NT2/D1 (cell line): Measurements from ENCODE around the gene FGF1.

ENCODE experiments used
- DNase-seq: peaks from one replicate; pipeline ENCODE4 v3.0.0-alpha.2; 2011; ENCODE audit warnings: low read depth, low spot score
- H3K27me3 ChIP-seq: 2 replicates; pipeline ENCODE4 v1.6.0; 2011; ENCODE audit warnings: mild to moderate bottlenecking; ENCODE audit not compliant: insufficient read length, insufficient read depth
- H3K36me3 ChIP-seq: 2 replicates; pipeline ENCODE4 v1.6.1; 2011; ENCODE audit warnings: mild to moderate bottlenecking, low read length, mixed read lengths; ENCODE audit not compliant: insufficient read depth, insufficient read length
- H3K4me1 ChIP-seq: 2 replicates; pipeline ENCODE4 v1.5.1; 2011; ENCODE audit not compliant: insufficient read depth, insufficient read length
- H3K4me3 ChIP-seq: 2 replicates; pipeline ENCODE4 v1.5.1; 2011; ENCODE audit warnings: low read depth; ENCODE audit not compliant: insufficient read length
- H3K9ac ChIP-seq: 2 replicates; pipeline ENCODE4 v1.6.0; 2011; ENCODE audit warnings: low read depth; ENCODE audit not compliant: insufficient read length
- H3K9me3 ChIP-seq: 2 replicates; pipeline ENCODE4 v1.5.1; 2011; ENCODE audit warnings: mild to moderate bottlenecking, low read length; ENCODE audit not compliant: insufficient read depth
- SUZ12 ChIP-seq: IDR thresholded peaks from 2 replicates; pipeline ENCODE4 v1.6.1; 2011; ENCODE audit not compliant: insufficient read length, insufficient read depth; ENCODE audit errors: extremely low read depth
- YY1 ChIP-seq: IDR thresholded peaks from 2 replicates; pipeline ENCODE4 v1.6.1; 2011; ENCODE audit not compliant: insufficient read length, insufficient read depth
- ZNF274 ChIP-seq: IDR thresholded peaks from 2 replicates; pipeline ENCODE4 v1.6.1; 2011; ENCODE audit warnings: mild to moderate bottlenecking, low read depth, low read length

Gene FGF1

DNA sequence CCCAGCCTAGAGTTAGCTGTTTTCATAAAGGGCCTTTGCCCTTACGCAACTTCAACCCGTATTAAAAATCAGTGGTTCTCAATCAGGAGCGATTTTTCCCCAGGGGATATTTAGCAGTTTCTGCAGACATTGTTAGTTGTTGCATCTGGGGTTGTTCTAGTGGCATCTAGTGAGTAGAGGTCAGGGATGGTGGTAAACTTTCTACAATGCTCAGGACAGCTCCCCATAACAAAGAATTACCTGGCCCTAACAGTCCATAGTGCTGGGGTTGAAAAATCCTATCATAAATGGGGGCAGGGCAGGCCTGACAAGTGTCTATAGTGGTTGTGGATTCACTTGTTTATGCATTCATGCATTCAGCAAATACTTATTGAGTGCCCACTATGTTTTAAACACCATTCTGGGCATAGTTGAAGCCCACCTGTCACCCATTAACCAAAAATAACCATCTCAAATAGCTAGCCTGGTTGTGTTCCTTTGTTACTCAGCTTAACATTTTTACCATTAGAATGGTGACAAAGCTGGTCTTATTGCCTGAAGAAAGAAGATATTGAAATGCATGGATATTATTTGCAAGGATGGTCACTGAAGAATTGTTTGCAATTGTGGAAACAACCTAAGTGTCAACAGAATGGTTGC, 15.9 kb upstream of the FGF1 start:
- DNase-seq, result no peak
- Histone ChIP-seq H3K9ac (no peak overlapping the region), H3K27me3 (no peaks in the 10 kb centered on the region), H3K9me3 (no peaks in the 10 kb centered on the region), H3K36me3 (no peaks in the 10 kb centered on the region), H3K4me3 (no peak overlapping the region), H3K4me1 (no peaks in the 10 kb centered on the region)
- TF ChIP-seq ZNF274 (no peak), YY1 (no peak), SUZ12 (no peak)

DNA sequence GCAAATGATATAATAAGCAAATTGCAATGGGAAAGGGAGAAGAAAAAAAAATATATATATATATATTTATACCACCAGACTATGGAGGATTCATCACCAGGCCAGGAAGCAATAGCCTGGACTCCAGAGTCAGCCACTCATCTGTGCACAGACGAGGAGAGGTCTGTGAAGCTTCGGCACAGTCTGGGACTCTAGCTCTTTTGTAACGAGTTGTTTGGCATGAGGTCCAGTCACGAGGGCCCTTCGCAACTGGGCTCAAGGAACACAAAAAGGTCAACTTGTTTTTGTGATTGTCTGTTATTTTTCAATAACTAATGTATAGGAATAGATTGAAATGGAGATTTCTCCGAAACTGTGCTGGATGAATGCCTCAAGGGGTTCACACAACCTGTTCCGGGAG, 14.7 kb upstream of the FGF1 start:
- H3K27me3 ChIP-seq, result no peaks in the 10 kb centered on the region
- H3K4me3 ChIP-seq, result no peak overlapping the region
- DNase-seq, result no peak
- TF ChIP-seq ZNF274 (no peak), YY1 (no peak), SUZ12 (no peak)
- H3K36me3 ChIP-seq, result no peaks in the 10 kb centered on the region
- no peaks in the 10 kb centered on the region for H3K4me1 ChIP-seq
- H3K9ac ChIP-seq, result no peak overlapping the region
- no peaks in the 10 kb centered on the region for H3K9me3 ChIP-seq

DNA sequence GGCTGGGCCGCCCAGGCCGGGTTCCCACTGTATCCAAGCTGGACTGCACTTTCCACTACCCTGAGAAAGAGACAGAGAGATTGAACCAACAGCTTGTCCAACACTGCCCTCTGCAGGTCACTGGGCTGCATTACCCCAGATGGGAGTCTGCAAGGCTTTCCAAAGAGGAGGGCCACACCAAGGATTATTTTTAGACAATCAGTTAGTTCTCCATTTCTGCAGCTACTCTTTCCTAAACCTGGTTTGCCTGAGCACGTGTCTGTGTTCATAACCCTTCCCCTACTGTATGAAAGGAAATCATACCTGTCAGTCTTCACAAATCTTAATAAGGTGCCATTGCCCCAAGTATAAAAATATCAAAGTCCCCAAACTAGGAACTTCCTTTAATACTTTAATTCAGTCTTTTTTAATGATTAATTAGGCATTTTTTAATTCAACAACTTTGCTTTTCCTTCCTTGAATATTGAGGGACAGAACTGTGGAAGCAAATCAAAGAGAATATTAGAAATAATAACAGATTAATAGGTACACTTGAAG, 13.4 kb upstream of the FGF1 start:
- no peak overlapping the region for H3K4me3 ChIP-seq
- no peaks in the 10 kb centered on the region for H3K36me3 ChIP-seq
- no peak overlapping the region for H3K9ac ChIP-seq
- TF ChIP-seq SUZ12 (no peak), ZNF274 (no peak), YY1 (no peak)
- DNase-seq, result peak; percentile 63
- no peaks in the 10 kb centered on the region for H3K4me1 ChIP-seq
- no peaks in the 10 kb centered on the region for H3K27me3 ChIP-seq
- H3K9me3 ChIP-seq, result no peaks in the 10 kb centered on the region

DNA sequence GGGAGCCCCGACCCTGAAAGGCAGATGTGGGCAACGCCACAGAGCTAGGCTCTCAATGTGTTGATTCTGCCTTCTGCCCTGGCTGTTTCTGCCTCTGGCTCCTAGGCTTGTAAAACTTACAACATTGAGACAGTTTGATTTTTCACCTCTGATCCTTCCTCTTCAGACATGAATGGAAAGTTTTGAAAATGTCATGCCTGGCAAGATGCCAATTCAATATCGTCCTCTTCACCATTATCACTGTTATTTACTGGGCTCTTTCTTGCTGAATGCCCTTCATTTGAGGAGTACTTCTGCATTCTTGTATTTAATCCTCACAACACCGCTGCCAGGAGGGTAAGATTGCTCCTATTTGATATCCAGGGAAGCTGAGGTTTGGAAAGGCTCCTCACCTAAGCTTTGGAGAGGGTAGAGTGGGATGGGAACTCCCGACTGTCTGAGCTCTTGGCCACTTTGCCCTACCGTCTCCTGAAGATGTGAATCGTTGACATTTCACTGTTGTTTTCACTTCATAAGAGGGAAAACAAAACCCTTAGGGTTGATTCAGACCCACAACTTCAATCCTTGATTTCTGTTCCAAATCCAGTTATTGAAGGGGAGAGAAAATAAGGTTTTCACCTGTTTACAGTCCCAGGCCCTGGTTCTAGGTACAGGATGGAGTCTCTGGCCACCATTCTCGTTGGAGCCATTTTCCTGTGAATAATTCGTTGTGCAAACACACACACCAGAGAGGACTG, 12.7 kb upstream of the FGF1 start:
- no peaks in the 10 kb centered on the region for H3K4me1 ChIP-seq
- no peaks in the 10 kb centered on the region for H3K9me3 ChIP-seq
- no peak for DNase-seq
- TF ChIP-seq ZNF274 (no peak), YY1 (no peak), SUZ12 (no peak)
- H3K4me3 ChIP-seq, result no peak overlapping the region
- no peaks in the 10 kb centered on the region for H3K27me3 ChIP-seq
- no peaks in the 10 kb centered on the region for H3K36me3 ChIP-seq
- H3K9ac ChIP-seq, result peak overlapping the region; percentile 28

DNA sequence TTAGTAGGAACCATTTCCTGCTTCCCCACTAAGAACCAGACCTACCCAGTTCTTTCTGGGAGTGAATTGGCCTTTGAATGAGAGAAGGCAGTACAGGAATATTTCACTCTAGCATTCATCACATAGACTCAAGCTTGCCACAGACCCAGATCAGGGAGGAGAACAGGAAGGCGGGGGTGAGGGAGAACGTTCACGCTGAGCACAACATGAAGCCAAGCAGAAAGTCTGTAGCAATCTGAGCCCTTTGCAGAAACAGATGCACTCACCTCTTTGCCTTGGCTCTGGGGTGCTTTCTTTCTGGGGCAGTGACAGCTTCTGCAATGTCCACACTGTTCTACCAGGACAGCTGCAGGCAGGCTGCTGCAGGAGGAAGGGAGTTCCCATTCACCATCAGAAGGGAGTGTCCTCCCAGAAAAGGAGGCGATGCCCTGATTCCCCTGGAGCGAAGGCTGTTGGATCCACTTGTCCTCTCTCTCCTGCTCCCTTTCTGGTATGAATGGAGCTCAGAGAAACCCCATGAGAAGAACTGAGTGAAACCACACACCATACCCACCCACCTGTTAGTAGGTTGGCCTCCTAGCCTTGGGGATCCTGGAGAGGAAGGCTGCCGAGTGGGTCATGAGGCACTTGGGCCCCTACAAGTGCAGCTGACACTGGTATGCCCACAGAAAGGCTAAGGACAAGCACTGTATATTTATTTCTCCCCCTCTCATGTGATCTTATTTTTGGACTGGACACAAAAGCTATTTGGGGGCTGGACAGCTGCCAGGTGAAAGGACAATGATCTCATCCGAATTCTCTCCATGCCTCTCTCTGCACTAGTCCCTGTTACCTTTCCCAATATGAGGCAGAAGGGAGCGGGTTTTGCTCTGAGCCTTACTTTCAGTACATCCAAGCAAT, 11.7 kb upstream of the FGF1 start:
- H3K9ac ChIP-seq, result no peak overlapping the region
- H3K36me3 ChIP-seq, result no peaks in the 10 kb centered on the region
- H3K9me3 ChIP-seq, result no peaks in the 10 kb centered on the region
- H3K4me3 ChIP-seq, result no peak overlapping the region
- no peaks in the 10 kb centered on the region for H3K27me3 ChIP-seq
- no peak for DNase-seq
- no peak for TF ChIP-seq SUZ12
- no peaks in the 10 kb centered on the region for H3K4me1 ChIP-seq

DNA sequence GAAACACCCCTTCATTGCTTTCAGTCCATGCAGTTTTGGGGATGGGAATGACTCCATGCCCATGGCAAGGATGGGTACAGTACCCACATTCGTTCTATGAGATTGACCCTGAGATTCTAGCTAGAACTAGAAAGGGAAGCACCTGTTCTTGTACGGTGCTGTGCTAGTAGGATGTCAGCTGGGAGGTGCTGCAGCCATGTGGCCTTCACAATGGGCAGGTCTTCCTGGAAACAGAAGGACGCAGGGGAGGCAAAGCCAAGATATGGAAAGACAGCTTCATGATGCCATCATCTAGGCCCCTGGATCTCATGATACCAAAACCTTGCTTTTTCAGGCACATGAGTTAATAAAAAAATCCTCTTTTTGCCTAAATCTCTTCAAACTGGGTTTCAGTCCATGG, 10.5 kb upstream of the FGF1 start:
- Histone ChIP-seq H3K9ac (no peak overlapping the region), H3K4me3 (no peak overlapping the region), H3K36me3 (no peaks in the 10 kb centered on the region), H3K4me1 (no peaks in the 10 kb centered on the region), H3K27me3 (no peaks in the 10 kb centered on the region), H3K9me3 (no peaks in the 10 kb centered on the region)
- no peak for DNase-seq
- TF ChIP-seq ZNF274 (no peak), YY1 (no peak), SUZ12 (no peak)
